HL-60 (cell line): ENCODE measurements around the gene BMP7.

Source experiments
- DNase-seq, 2 experiments: peaks; one replicate each; pipeline ENCODE4 v3.0.0-alpha.2; 2010 to 2020; ENCODE audit warnings: low read depth in 1 of 2, low spot score in 1 of 2
- H3K27ac ChIP-seq: fragments of 250-450 bp; sonication (Bioruptor Pico); replicated peaks from 2 replicates; pipeline ENCODE4 v1.5.1; 2020; ENCODE audit warnings: mild to moderate bottlenecking, moderate library complexity
- H3K27me3 ChIP-seq: fragments of 250-450 bp; sonication (Bioruptor Pico); 2 replicates; pipeline ENCODE4 v1.5.1; 2021; ENCODE audit warnings: mild to moderate bottlenecking, moderate library complexity; ENCODE audit not compliant: insufficient read depth, poor library complexity, severe bottlenecking
- H3K4me3 ChIP-seq: replicated peaks from 2 replicates; pipeline ENCODE4 v1.5.1; 2011; ENCODE audit warnings: mild to moderate bottlenecking, control low read depth, low read length; ENCODE audit not compliant: insufficient read depth
- CTCF ChIP-seq: IDR thresholded peaks from one replicate; pipeline ENCODE4 v1.5.1; 2011; ENCODE audit warnings: low read length, control low read depth, inconsistent platforms; ENCODE audit not compliant: insufficient read depth
- GABPA ChIP-seq: IDR thresholded peaks from 2 replicates; pipeline ENCODE4 v1.6.1; 2012; ENCODE audit warnings: low read depth
- POLR2AphosphoS5 ChIP-seq: IDR thresholded peaks from 2 replicates; pipeline ENCODE4 v1.6.1; 2012; ENCODE audit warnings: low read depth
- REST ChIP-seq: IDR thresholded peaks from 2 replicates; pipeline ENCODE4 v1.6.1; 2012; ENCODE audit warnings: low read depth; ENCODE audit not compliant: insufficient replicate concordance
- SPI1 ChIP-seq: IDR thresholded peaks from 2 replicates; pipeline ENCODE4 v1.6.1; 2012; ENCODE audit warnings: low read depth, mild to moderate bottlenecking, borderline replicate concordance

Gene BMP7

GRCh38 chr20:57267158-57267821, 849 bp upstream of the BMP7 start:
- no peak overlapping the region for H3K4me3 ChIP-seq
- H3K27ac ChIP-seq: no peak overlapping the region
- H3K27me3 ChIP-seq: peaks cover 53% of the 10 kb centered on the region
- TF ChIP-seq GABPA: no peak
- TF ChIP-seq CTCF: no peak
- TF ChIP-seq REST: no peak
- TF ChIP-seq POLR2AphosphoS5: no peak
- TF ChIP-seq SPI1: no peak
- DNase-seq: no peak

GRCh38 chr20:57265997-57266290, 497 bp downstream of the BMP7 start:
- H3K4me3 ChIP-seq: no peak overlapping the region
- no peak for DNase-seq

More at GRCh38 chr20:57265997-57266290, 497 bp downstream of the BMP7 start:
- Histone ChIP-seq H3K27me3 (peaks cover 64% of the 10 kb centered on the region), H3K27ac (no peak overlapping the region)
- no peak for TF ChIP-seq SPI1
- no peak for TF ChIP-seq GABPA
- TF ChIP-seq POLR2AphosphoS5: no peak
- TF ChIP-seq REST: no peak
- no peak for TF ChIP-seq CTCF
